GM12878 (cell line): ENCODE data around the gene ZNF558.

Experiments
- CBFB ChIP-seq: IDR thresholded peaks from 2 replicates; pipeline ENCODE4 v1.6.1; 2016; ENCODE audit warnings: antibody characterized with exemption, low read depth
- CREB1 ChIP-seq: IDR thresholded peaks from 2 replicates; pipeline ENCODE4 v1.6.1; 2012; ENCODE audit warnings: low read depth, mild to moderate bottlenecking, inconsistent platforms
- CTCF ChIP-seq, 3 experiments: IDR thresholded peaks in 2 of 3; conservative IDR thresholded peaks in 1 of 3; 2 replicates each; pipeline ENCODE4 v1.5.1; 2011; ENCODE audit warnings: low read depth in 3 of 3, low read length in 3 of 3, mild to moderate bottlenecking in 3 of 3, control low read depth in 2 of 3, moderate library complexity in 2 of 3, inconsistent platforms in 1 of 3, mixed read lengths in 1 of 3; ENCODE audit not compliant: control insufficient read depth in 2 of 3, insufficient read depth in 1 of 3; ENCODE audit errors: extremely low read depth in 1 of 3
- EP300 ChIP-seq, 2 experiments: fragments of 150-350 bp in 1 of 2; IDR thresholded peaks; 2 replicates each; pipeline ENCODE4 v1.6.1; 2011 to 2012; ENCODE audit warnings: low read depth in 2 of 2, low read length in 2 of 2, borderline replicate concordance in 1 of 2, improper control_type of control experiment in 1 of 2, inconsistent platforms in 1 of 2; ENCODE audit not compliant: control insufficient read depth in 1 of 2
- GABPA ChIP-seq: IDR thresholded peaks from 2 replicates; pipeline ENCODE4 v1.6.1; 2014; ENCODE audit warnings: antibody characterized with exemption, low read depth, mild to moderate bottlenecking, inconsistent platforms
- HCFC1 ChIP-seq: fragments of 150-350 bp; IDR thresholded peaks from 2 replicates; pipeline ENCODE4 v1.6.1; 2014; ENCODE audit warnings: low read length
- MXI1 ChIP-seq: fragments of 150-350 bp; IDR thresholded peaks from 2 replicates; pipeline ENCODE4 v1.6.1; 2011; ENCODE audit warnings: low read depth, mild to moderate bottlenecking, inconsistent platforms, low read length, improper control_type of control experiment
- POLR2A ChIP-seq: IDR thresholded peaks from 2 replicates; pipeline ENCODE4 v1.6.1; 2011; ENCODE audit warnings: low read depth, mild to moderate bottlenecking, low read length
- SPI1 ChIP-seq: IDR thresholded peaks from 2 replicates; pipeline ENCODE4 v1.6.1; 2011; ENCODE audit warnings: low read depth, mild to moderate bottlenecking, low read length, moderate library complexity, borderline replicate concordance; ENCODE audit not compliant: insufficient read depth
- USF1 ChIP-seq: IDR thresholded peaks from 2 replicates; pipeline ENCODE4 v1.6.1; 2011; ENCODE audit warnings: borderline replicate concordance, low read depth, mild to moderate bottlenecking, moderate library complexity, mixed read lengths, low read length; ENCODE audit not compliant: insufficient read depth; ENCODE audit errors: extremely low read length
- ZBTB33 ChIP-seq: fragments of 450-650 bp; IDR thresholded peaks from 2 replicates; pipeline ENCODE4 v1.6.1; 2017; ENCODE audit warnings: mild to moderate bottlenecking
- ZNF384 ChIP-seq: IDR thresholded peaks from 2 replicates; pipeline ENCODE4 v1.6.1; 2012; ENCODE audit warnings: low read depth, mild to moderate bottlenecking, low read length, improper control_type of control experiment, borderline replicate concordance

- no peak for TF ChIP-seq USF1
- TF ChIP-seq CTCF (IDR thresholded peaks at IDR 0.05 in 2 of 3, conservative IDR thresholded peaks at IDR 0.05 in 1 of 3; ENCODE audit: control insufficient read depth in 2 of 3, extremely low read depth in 1 of 3, insufficient read depth in 1 of 3, low read depth in 3 of 3, low read length in 3 of 3), result no peak
- no peak for TF ChIP-seq EP300 (IDR thresholded peaks at IDR 0.05; ENCODE audit: borderline replicate concordance in 1 of 2, control insufficient read depth in 1 of 2, low read depth in 2 of 2, low read length in 2 of 2)
- no peak for TF ChIP-seq ZBTB33
- no peak for TF ChIP-seq SPI1
- TF ChIP-seq ZNF384, result no peak
- no peak for TF ChIP-seq GABPA
- no peak for TF ChIP-seq CBFB
- TF ChIP-seq HCFC1, result no peak
- TF ChIP-seq CREB1, result no peak
- no peak for TF ChIP-seq MXI1
- TF ChIP-seq POLR2A, result no peak
Measured at GRCh38 chr19:8811315-8812172, 20.6 kb downstream of the ZNF558 start.
